Muscle of arm (tissue), 12 donors: Measurements from ENCODE around the gene ATG4D. TPM values are rescaled to one million over a fixed set of nuclear protein-coding genes. Genes with fewer than 3 reads are reported as not detected.
"Not testable (repeated sequence)": the region's sequence is repeated elsewhere in the genome, so short reads cannot be mapped to it uniquely, and the experiment has no call there.

Experiments
- DNase-seq: peaks from one replicate; pipeline ENCODE4 v3.0.0-alpha.2; 2013
- polyA plus RNA-seq, 12 donors: library from polyadenylated mRNA; unstranded; fragments of 120-200 nt; gene quantifications; one replicate each; pipeline ENCODE4 v1.2.1, GENCODE V29; 2013; ENCODE audit not compliant: insufficient read length in 12 of 12

ATG4D gene
- polyA plus RNA-seq, 12 donors: 16.8 to 57.9 (median 19.9) TPM; not detected in 1

DNA sequence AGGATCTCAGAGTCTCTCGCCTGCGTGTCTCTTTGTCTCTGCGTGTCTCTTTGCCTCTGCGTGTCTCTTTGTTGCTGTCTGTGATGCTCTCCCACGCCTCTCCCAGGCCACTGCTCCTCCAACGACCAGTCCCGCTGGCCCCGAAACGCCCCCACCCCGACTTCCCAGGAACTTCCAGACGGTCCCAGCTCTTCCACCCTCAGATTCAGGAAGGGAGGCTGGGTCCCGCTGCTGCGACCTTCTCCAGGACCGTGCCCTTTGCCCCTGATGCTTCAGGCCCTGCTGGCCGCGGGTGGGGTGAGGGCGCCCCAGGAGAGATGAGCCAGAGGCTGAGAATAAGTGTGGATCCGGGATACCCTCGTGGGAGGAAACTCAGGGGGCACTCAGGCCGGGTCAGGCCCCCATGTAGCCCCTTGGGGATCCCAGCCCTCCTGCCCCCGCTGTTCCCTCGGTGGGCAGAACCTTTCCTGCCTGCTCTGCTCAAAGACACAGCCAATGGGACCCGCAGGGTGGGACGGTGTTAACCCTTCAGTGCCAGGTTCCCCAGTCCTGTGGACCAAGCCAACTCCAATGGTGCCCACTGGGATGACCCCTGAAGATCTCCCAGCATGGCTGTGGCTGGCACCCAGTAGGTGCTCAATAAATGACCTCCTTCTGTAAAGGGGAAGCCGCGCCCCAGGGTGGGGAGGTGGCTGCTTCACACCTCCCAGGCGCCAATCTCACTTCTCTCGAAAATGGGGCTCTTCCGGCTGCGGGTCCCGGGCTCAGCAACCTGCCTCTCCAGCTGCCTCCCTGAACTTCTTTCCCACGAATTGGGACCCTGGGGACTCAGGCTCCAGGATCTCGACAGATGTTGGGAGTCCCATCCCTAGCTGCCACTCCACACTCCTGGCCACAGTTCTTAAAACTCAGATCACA is 25.0 kb upstream of the ATG4D start:
- DNase-seq: no peak

DNA sequence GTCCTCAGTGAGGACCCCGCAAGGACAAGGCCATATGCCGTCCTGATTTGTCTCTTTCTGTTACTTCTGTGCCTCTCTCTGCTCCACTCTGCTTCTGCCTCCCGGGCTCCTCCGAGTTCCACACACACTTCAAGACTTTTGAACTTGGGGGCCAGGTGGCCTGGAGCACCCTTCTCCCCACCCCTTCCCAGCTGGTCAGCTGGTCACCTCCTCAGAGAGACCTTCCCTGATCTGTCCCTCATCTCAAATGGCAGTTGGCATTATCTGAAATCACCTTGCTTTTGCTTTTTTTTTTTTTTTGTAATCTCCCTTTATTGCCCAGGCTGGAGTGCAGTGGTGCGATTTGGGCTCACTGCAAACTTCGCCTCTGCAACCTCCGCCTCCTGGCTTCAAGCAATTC is 24.3 kb upstream of the ATG4D start:
- DNase-seq: no peak

GRCh38 chr19:10520652-10521318 is 22.9 kb upstream of the ATG4D start:
- no peak for DNase-seq

DNA sequence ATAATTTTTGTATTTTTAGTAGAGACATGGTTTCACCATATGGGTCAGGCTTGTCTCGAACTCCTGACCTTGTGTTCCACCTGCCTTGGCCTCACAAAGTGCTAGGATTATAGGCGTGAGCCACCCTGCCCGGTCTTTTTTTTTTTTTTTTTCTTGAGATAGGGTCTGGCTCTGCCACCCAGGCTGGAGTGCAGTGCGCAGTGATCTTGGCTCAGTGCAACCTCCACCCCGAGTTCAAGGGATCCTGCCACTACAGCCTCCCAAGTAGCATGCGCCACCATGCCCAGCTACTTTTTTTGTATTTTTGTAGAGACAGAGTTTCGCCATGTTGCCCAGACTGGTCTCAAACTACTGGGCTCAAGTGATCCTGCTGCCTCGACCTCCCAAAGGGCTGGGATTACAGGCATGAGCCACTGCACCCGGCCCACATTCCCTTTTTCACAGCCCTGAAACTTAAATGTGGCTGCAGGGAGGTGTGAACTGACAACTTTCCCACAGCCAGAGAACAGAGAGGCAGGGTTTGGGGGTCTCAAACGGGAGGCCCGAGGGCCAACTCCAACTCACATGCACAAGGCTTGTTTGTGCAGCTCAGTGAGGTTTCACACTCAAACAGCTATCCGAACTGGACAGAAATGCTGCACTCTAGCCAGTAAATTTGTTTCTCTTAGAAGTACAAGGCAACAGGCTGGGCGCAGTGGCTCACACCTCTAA is 22.1 kb upstream of the ATG4D start:
- DNase-seq: no peak

- no peak for DNase-seq
Observed at GRCh38 chr19:10523135-10523636, 20.5 kb upstream of the ATG4D start.

DNA sequence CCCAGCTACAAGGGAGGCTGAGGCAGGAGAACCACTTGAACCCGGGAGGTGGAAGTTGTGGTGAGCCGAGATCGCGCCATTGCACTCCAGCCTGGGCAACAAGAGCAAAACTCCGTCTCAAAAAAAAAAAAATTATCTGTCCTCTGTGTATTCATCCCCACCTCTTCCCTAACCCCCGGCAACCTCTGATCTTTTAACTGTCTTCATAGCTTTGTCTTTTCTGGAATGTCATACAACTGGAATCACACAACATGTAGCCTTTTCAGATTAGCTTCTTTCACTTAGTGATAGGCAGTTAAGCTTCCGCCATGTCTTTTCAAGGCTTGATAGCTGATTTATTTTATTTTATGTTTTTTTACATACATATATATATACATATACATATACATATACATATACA is 18.1 kb upstream of the ATG4D start:
- DNase-seq: no peak

DNA sequence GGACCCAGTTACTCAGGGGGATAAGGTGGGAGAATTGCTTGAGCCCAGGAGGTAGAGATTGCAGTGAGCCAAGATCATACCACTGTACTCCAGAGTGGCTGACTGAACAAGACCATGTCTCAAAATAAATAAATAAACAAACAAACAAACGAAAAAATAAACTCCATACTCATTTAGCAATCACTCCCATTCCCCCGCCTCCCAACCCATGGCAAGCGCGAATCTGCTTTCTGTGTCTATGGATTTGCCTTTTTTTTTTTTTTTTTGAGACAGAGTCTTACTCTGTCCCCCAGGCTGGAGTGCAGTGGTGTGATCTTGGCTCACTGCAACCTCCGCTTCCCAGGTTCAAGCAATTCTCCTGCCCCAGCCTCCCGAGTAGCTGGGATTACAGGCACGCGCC is 16.8 kb upstream of the ATG4D start:
- not testable (repeated sequence) for DNase-seq

GRCh38 chr19:10532457-10532856 is 11.2 kb upstream of the ATG4D start:
- DNase-seq: no peak

GRCh38 chr19:10533646-10534386 is 9.9 kb upstream of the ATG4D start:
- DNase-seq: no peak

DNA sequence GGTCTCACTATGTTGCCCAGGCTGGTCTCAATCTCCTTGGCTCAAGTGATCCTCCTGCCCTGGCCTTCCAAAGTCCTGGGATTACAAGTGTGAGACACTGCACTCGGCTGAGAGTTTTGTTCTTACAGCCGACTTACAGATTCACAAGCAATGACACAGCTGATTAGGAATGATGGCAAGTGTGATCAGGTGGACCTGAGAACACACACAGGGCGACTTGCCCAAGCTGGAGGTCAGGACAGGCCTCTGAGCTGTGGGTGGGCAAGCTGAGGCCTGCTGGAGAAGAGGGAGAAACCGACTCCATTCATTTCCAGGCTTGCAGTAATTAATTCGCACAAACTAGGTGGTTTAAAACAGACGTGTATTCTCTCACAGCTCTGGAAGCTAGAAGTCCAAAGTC is 8.1 kb upstream of the ATG4D start:
- DNase-seq: no peak

- no peak for DNase-seq
Observed at GRCh38 chr19:10537668-10538067, 6.0 kb upstream of the ATG4D start.

DNA sequence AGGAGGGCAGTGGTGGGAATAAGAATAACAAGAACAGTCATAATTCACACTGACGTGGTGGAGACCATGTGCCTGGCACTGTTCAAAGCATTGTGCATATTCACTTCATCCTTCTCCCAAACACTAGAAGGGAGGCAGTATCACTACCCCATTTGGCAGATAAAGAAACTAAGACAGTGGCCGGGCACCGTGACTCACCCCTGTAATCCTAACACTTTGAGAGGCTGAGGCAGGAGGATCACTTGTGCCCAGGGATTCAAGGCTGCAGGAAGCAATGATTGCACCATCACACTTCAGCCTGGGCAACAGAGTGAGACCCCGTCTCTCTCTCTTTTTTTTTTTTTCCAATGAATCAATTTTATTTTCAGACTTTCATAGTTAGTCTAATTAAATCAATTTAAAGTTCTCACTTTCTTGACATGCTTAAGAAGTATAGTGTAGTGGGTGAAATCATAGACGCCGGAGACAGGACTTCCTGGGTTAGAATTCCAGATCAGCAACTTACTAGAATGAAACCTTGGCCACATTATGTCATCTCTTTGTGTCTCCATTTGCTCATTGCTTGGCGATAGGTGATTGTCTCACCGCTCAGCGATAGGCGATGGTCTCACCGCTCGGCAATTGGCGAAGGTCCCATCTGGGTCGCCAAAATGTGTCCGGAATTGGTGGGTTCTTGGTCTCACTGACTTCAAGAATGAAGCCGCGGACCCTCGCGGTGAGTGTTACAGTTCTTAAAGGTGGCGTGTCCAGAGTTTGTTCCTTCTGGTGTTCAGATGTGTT is 5.3 kb upstream of the ATG4D start:
- DNase-seq: no peak

GRCh38 chr19:10539016-10539415 is 4.7 kb upstream of the ATG4D start:
- DNase-seq: not testable (repeated sequence)

DNA sequence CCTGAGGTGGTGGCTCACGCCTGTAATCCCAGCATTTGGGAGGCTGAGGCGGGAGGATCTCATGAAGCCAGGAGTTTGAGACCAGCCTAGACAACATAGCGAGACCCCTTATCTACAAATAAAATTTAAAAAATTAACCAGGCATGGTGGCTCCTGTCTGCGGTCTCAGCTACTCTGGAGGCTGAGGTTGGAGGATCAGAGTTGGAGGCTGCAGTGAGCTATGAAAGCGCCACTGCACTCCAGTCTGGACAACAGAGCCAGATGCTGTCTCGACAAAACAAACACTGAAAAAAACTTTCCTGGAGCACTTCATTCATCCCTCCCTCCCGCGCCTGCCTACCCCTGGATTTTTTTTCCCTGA is 665 bp upstream of the ATG4D start:
- no peak for DNase-seq

DNA sequence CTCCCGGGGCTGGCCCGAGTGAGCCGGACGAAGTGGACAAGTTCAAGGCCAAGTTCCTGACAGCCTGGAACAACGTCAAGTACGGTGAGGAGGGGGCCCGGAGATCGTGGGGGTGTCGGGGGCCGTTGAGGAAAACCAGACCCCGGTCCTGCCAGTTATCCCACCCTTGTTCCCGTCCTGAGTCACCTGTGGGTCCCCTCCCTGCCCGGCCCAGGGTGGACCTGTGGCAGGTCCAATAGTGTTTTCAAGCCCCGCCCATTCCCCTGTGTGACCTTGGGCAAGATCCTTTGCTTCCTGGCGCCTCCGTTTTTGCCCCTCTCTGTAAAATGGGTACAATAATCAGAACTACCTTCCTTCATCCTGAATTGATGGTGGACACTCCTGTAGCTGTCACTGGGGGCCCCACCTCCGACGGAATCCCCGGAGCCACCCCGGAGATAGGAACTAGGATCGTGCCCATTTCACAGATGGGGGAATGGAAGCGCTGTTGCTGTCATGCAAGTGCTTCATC is 593 bp downstream of the ATG4D start:
- DNase-seq: no peak

- no peak for DNase-seq
Observed at GRCh38 chr19:10544753-10545251, 1.1 kb downstream of the ATG4D start.

DNA sequence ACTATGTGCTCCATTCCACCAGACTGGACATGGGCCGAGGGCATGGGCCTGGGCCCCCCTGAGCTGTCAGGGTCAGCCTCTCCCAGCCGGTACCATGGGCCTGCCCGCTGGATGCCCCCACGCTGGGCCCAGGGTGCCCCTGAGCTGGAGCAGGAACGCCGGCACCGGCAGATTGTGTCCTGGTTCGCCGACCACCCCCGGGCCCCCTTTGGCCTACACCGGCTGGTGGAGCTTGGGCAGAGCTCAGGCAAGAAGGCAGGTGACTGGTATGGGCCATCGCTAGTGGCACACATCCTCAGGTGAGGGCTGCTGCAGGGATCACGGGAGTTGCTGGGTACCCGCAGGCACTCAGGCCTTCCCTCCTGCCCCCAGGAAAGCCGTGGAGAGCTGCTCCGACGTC is 3.1 kb downstream of the ATG4D start:
- DNase-seq: no peak

DNA sequence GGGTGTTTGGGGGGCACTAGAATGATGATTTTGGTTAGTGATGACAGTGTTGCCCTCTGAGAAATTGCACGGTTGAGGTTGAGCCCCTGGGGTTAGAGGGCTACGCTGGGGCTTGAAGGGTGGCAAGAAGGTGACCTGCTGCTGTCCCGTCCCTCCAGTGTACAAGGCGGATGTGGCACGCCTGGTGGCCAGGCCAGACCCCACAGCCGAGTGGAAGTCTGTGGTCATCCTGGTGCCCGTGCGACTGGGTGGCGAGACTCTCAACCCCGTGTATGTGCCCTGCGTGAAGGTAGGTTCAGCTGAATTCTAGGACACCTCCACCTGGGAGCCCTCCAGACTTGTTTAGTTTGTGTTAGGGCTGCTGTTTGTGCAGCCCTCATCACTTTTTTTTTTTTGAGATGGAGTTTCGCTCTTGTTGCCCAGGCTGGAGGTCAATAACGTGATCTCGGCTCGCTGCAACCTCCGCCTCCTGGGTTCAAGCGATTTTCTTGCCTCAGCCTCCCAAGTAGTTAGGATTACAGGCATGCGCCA is 5.1 kb downstream of the ATG4D start:
- no peak for DNase-seq

DNA sequence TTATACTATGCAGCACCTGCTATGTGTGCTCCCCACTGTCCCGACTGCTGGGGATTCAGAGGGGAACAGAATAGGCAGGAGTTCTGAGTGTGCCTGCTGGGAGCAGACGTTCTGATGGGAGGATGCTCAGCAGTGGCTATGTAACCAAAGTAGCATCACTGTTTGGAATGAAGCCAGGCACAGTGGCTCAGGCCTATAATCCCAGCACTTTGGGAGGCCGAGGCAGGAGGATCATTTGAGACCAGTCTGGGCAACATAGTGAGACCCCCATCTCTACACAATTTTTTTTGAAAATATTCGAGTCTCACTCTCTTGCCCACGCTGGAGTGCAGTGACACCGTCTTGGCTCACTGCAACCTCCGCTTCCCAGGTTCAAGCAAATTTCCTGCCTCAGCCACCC is 6.0 kb downstream of the ATG4D start:
- no peak for DNase-seq

- no peak for DNase-seq
Observed at GRCh38 chr19:10550336-10550735, 6.6 kb downstream of the ATG4D start.
